NCI-H2171 treated with DMSO at 0.1 percent for 48 hours (cell line): ENCODE results near the gene BHLHE40.

Experiments
- DNase-seq: peaks from one replicate; lab custom pipeline; 2025; lab: John Stamatoyannopoulos, UW

BHLHE40 gene

DNA sequence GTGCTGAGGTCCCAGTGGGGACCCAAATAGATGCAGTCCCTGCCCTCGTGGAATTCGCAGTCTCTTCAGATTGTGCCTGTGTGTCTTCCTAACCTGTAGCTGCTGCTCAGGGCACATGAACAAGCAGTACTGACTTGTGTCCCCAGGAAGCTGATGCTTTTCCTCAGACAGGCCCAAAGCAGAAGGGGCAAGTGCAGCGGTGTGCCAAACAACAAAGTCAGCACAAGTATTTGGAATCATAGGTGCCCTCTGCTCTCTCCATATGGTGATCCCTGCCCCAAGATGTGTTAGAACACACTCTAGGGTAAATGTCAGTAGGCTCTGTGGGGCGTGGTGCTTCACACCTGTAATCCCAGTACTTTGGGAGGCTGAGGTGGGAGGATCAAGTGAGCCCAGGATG, 21.9 kb downstream of the BHLHE40 start:
- DNase-seq = no peak

DNA sequence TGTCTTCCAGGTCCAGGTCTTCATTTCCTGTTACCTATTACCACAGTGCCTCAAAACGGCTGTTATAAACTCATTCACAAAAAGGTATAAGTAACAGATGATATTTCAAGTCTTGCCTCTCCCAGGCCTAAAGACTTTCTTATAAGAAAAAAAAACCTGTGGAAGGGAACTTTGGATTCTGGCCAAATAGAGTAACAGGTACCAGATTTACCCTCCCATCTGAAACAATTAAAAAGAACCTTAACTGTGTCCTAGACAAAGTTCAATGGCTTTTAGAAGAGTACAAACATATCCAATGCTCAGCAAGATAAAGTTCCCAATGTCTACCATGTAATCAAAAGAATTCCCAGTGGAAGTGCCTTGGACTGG, 22.6 kb downstream of the BHLHE40 start:
- no peak for DNase-seq

DNA sequence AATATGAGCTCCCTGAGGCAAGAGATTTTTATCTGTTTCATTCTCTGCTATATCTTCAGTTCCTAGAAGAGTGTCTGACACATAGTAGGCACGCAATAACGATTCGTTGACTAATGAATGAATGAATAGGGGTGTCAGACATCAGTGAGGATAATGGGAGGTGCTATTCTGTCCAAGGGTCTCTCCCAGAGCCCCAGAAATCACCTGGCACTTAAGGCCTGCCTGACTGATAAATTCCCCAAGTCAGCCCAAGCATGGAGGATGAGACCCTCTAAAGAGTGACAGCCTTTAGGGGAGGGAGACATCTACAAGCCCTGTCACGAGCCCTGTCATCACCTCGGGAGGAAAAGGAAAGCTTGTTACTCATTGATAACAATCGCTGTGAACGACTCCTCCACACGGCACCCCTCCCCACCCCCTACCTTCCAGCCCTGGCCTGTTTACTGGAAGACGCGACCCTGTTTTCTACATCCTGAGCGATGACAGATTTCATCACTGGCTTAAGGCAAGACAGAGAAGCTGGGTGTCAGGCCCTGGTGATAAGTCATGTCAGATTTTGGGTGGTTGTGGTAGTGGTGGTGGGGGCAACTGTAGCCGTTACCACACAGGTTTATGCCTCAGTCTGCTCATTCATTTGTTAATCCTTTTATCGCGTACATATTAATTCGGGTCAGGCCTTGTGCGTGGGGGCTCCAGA, 23.1 kb downstream of the BHLHE40 start:
- no peak for DNase-seq

DNA sequence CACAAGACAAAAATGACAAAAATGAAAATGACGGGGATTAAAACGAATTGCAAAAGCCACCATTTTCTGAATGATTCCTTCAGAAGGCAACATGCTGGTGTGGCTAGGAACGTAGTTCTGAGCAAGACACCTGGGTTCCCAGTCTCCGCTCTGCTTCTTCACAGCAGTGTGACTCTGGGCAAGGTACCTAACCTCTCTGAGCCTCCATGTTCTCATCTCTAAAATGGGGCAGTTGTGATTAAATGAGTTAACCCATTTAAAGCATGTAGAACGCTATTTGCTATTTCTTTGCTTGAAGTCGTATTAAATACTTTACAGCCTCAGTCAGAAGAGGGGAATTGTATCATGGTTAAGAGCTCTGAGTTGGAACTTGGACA, 23.6 kb downstream of the BHLHE40 start:
- DNase-seq = no peak

DNA sequence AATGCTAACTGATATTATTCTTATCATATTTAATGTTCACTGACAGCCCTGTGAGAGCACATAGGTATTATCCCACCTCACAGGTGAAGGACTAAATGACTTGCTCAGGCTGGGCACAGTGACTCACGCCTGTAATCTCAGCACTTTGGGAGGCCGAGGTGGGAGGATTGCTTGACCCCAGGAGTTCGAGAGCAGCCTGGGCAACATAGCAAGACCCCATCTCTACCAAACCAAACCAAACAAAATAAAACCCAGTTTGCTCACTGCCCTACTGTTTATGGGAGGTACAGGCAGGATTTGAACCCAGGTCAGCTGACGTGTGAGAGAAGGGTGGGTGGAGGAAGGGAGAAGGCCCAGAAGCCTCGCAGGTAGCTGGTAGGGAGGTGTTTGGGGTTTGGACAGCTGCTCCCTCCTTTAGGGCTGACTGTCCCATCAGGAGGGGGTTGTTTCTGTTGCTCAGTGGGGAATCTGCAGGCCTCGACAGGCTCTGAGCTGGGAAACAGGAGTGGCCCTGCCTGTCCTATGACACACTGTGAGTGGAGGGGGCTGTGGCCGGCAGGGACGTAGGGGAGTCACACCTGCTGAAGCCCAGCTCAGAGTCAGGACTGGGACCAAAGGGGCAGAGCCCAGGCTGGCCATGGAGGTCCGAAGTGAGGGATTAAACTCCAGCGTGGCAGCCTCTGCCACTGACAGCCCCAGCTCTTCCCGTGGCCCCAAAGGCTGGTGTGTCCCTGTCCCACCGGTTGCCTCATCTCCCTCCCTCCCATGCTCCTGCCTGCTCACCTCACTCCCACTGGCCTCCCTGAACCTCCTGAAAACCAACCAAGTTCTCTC, 25.3 kb downstream of the BHLHE40 start:
- DNase-seq = no peak

DNA sequence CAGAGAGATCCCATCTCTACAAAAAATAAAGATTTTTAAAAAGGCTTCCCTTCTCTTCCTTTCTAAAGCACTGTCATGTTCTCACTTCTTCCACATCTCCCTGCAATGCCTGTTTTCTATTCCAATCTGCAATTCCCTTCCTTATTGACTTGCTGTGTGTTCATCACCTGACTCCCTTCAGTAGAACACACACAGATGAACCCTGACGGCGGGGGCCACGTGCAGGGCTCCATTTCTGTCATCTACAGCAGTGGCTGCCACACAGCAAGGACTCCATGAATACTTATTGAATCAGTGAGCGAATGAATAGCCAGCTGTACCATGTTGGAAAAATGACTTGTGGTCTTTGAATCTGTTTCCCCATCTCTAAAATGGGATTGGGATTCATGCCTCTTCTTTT, 26.1 kb downstream of the BHLHE40 start:
- no peak for DNase-seq

DNA sequence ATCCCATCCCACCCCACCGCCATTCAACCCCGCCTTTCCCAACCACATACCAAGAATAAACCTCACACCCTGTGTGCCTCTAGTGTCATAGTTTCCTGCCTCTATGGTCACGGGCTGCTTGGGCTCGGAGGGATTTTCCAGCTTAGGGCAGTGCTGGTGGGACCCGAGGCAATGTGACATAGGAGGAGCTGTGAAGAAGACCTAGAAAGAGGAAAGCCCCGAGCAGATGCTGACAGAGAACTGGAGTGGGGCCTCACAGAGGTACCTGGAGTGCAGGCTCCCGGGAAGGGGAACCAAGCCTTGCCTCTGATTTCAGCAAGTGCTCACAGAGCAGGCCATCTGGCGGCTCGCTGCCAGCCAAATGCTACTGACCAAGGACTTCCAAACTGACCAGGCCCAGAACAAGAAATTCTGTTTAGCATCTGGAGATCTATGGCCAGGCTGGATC, 27.5 kb downstream of the BHLHE40 start:
- DNase-seq = no peak

DNA sequence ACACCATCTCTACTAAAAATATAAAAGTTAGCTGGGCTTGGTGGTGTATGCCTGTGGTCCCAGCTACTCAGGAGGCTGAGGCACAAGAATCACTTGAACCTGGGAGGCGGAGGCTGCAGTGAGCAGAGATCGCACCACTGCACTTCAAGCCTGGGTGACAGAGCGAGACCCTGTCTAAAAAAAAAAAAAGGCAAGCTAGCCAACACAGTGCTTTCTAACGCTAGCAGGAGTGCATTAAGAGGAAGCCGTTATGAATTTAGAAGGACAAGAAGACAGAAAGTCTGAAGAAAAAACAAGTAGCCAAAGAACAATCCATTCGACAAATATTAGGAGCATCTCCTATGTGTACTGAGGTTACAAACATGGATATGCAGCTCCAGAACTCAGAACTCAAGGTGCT, 28.6 kb downstream of the BHLHE40 start:
- DNase-seq = no peak

DNA sequence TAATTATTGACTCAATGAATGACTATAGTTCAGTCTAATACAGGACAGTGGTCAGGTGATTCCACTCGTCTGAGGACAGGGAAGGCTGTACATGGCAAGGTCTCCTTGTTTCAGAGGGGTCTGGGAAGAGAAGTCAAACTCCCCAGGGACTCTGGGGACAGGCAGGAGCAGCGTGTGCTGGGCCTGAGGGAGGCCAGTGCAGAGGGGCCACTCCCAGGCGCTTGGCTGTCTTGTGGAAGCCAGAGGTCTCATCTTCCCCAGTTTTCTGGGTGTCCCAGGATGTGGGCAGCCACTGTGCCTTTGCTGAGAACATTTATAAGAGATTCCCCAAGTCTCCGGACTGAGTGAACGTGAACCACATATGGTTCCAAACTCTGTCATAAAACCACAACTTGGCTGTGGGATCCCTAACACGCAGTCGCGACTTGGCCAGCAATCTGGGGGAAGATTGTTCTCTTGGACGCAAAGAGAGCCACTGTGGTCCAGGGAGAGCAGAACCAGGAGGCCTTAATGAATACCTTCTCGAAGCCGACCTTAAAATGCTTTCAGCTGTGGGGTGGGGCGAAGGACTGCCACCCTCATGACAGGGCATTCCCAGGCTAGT, 30.4 kb downstream of the BHLHE40 start:
- no peak for DNase-seq

DNA sequence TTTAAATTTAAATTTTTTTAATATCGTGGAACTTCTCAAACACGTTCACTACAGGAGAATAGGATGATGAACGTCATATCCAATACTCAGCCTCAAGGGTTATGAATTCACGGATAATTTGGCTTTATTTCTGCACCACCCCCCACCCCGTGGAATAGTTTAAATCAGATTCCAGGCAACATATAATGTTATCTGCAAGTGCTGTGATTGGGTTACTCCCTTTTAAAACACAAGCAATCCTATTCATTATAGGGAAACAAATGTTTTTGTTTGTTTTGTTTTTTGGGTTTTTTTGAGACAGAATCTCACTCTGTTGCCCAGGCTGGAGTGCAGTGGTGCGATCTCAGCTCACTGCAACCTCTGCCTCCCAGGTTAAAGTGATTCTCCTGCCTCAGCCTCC, 30.9 kb downstream of the BHLHE40 start:
- no peak for DNase-seq

DNA sequence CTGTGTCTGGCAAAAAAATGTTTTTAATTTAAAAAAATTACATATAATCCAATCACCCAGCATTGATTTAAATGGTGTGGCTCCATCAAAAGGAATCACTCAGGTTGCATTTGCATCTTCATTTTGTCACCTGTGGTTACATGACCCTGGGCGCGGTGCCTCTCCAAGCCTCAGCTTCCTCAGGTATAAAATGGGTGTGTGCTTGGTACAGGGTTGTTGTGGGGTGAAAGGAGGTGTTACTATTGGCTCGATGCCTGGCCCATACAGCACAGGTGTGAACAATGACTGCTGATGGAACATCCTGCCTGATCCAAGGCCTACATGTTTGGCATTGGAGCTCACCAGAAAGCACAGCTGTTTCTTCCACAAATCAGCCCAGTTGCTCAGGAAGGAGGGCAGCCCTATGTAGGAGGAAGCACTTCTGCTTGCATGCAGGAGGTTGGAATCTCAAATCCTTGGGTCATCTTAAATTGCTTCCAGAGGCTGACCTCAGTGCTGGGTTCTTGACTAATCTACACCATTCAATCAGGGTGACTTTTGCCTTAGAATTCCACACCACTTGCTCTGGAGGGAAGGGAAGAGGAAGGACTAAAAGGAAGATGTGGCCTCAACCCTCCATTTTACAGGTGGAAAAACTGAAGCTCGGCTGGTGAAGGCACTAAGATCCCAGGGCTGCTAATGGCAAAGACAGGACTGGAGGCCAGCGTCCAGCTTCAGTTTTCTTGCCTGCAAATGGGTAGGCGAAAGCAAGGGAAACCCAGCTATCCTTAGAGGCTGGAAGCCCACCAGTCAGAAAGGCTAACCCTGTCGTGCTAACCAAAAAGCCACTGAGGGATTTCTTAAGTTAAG, 31.7 kb downstream of the BHLHE40 start:
- no peak for DNase-seq

DNA sequence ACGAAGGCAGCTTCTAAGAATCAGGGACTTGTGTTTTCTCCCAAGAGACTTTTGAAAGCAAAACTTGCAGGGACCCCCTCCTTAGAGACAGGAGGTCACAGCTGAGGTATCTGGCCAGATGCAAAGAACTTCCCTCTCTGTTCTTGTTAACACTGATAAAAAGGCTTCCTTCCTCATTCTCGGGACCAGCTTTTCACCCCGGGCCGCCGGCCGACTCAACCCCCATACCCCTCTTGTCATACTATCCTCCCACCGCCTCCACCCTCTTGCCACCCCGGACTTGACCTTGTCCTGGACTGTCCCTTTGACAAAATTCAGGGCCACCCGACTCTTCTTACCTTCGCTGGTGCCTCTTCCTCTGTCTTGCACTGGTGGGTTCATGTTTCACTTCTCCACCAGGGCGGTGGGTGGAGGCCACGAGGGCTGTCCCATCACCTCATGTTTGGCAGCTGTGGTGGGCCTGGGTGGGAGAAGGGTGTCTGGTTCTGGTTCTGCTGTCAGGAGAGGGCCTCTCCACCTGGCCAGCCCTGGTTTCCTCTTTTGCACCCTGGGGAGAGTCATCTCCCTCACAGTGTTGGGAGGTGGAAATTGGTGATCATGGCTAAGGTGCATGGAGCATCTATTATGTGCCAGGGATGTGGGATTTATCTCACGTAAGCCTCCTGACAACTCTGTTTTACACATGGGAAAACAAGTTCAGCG, 32.5 kb downstream of the BHLHE40 start:
- DNase-seq = no peak

DNA sequence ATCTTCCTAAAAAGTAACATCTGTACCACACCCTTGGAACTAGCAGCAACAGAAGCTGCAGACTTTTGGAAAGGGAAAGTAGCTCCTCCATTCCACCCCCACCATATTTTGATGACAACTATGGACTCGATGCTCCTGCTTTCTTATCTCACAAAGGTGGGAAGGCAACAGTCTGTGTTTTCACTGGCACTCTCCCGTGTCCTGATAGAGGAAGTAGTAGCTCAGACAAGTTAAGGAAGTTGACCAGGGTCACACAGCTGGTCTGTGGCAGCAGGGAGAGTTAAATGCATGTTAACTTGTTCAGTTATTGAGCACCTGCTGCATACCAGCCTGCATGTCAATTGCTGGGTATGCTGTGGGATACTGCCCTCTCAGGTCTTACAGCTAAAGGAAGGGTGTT, 33.1 kb downstream of the BHLHE40 start:
- DNase-seq = no peak

DNA sequence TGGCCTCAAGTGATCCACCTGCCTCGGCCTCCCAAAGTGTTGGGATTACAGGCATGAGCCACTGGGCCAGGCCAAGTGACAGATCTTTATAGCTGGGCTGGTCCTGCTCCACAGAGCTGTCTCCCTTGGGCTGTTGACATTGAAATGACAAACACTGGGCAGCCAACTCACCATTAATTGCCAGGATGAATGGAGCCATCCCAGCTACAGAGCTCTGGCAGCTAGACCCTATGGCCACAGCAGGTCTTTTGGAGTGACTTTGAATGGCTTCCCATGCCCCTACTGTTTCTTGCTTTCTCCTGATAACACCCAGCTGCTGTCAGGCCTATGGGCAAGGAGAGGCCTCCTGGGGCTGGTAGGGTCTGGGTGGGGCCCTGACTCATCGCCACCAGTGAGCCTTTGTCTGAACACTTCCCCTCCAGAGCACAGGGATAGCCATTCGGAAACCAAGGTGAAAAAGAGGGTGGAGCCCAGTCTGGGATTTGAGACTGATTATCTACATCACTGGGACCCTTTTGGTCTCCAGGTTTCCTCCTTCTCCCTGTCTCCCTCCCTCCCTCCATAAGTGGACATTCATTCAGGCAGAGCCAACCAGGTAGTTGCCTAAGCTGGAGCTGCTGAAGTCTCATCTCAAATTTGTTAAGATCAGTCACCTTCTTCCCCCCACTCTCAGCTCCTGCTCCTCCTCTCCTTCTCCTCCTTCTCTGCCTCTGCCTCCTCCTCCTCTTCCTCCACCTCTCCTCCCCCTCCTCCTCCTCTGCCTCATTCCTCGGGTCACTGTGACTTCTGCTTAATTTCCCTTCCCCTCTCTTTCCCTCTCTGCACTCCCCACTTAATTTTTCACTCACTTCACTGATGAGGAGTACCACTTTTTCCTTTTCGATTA, 34.0 kb downstream of the BHLHE40 start:
- no peak for DNase-seq

DNA sequence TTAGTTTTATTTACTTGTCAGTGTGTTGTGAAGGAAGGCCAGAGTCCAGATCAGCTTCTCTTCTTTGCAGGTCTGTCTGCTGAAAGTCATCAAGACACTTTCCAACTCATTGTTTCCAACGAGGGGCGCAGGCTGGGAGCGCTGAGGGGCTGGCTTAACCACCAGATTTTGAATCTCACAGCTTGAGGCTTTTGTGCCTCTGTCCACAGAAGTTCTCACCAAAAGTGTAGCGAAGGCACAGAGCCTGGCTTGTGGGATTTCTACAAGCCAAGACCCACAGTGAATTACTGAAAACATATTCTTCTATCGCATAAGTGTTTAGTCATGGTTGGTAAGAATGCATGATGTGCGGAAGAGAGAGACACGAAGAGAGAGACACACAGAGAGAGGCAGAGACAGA, 35.2 kb downstream of the BHLHE40 start:
- DNase-seq = no peak

DNA sequence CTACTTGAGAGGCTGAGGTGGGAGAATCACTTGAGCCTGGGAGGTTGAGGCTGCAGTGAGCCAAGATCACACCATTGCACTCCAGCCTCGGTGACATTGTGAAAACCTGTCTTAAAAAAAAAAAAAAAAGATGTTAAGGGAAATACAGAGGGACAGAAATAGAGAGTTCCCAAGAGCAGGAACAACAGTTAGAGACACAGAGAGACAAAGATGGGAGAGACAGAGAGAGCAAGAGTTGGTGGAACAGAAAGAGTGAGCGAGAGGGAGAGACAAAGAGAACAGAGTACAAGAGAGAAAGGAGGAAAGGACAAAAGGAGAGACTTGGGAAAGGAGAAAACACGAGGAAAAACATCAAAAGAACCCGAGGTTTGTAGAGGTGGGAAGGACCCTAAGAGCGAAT, 35.8 kb downstream of the BHLHE40 start:
- DNase-seq = no peak

DNA sequence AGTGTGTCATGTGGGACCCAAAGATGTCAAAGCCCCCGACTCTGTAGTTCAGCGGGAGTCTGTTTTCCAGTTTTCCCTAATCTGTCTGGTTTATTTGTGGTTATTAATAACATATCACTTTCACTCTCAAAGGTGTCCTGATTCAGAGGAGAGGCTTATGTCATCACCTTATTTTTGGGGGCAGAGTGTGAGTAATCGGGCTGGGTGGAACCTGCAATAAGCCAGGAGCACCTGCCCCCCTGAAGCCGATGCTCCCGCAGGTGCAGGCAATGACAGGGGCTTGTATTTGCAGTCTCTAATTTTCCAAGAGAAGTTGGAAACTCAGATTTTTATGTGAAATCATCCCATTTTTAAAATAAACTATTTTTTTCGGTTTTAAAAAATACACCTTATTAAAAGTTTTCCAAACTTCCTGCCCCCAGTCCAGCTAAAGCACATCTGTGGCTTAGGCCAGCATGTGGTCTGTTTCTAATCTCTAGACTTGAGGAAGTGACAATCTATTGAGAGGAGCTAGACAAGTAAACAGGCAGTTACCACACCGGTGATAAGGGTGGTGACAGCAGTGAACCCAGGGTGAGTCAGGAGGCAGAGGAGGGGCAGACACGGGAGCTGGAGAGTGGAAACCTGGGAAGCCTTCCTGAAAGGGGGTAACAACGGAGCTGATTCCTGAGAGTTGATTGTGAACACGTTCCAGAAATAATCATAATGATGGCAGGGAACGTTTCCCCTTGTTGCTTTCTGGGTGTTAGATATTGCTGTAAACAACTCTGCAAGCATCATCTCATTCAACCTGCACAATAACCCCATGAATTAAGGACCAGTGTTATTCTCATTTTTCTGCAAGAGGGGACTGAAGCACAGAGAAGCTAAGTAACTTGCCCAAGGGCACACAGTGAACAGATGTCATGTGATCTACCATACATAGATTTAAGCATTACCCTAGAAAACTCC, 37.2 kb downstream of the BHLHE40 start:
- DNase-seq = no peak

DNA sequence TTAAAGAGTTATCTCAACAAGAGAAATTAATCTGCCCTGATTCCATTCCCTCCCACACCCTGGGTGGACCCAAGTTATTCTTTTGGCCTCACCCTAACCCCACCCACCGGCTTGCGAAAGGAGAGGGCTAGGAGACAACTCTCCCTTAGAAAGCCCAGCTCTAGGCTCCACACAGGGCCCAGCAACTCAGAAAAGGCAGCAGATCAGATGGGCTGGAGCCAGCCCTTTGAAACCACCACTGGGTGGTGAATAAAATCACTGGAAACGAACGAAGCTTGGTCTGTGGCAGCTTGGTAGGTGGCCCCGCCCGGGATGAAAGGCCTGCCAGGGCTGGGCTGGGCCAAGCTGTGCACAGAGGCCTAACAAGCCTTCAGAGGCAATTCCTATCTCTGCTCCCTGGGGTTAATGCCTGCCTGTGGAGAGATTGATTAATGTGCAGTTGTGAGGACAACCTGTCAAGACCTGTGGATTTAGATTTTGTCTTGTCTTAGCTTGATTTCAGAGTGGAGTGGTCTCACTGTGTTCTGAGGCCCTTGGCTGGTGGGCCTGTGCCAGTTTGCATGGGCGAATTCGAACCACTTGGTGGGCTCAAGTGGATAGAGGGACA, 38.8 kb downstream of the BHLHE40 start:
- DNase-seq = no peak
